ENCODE measurements around the gene MMP15. TPM values are rescaled to one million over a fixed set of nuclear protein-coding genes. Genes with fewer than 3 reads are reported as not detected.
"Not testable (repeated sequence)": the region's sequence is repeated elsewhere in the genome, so short reads cannot be mapped to it uniquely, and the experiment has no call there.

Gene MMP15
- total RNA-seq, 1 donor from 2014 or later = 15.4 TPM

DNA sequence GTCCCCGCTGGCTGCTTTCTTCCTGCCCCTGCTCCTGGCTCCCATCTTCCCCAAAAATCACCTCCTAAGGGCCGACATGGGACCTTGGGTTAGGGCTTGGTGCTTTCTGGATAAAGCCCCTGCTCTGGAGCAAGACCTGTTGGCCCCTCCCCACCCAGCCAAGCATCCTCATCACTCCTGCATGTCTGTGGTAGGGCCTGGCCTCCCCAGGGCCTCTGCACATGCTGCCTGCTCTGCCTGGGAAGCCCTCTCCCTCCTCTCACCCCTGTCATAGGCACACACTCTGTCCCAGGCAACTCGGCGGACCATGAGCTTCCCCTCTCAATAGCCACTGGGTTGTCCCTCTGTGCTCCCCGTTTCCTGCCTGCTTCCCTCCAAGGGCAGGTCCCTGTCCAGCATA lies 68.5 kb downstream of the MMP15 start:
- H3K79me2 ChIP-seq (ENCODE audit: insufficient read depth, low read length) = no peaks in the 10 kb centered on the region
- TF ChIP-seq, protein P1, sequence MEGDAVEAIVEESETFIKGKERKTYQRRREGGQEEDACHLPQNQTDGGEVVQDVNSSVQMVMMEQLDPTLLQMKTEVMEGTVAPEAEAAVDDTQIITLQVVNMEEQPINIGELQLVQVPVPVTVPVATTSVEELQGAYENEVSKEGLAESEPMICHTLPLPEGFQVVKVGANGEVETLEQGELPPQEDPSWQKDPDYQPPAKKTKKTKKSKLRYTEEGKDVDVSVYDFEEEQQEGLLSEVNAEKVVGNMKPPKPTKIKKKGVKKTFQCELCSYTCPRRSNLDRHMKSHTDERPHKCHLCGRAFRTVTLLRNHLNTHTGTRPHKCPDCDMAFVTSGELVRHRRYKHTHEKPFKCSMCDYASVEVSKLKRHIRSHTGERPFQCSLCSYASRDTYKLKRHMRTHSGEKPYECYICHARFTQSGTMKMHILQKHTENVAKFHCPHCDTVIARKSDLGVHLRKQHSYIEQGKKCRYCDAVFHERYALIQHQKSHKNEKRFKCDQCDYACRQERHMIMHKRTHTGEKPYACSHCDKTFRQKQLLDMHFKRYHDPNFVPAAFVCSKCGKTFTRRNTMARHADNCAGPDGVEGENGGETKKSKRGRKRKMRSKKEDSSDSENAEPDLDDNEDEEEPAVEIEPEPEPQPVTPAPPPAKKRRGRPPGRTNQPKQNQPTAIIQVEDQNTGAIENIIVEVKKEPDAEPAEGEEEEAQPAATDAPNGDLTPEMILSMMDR (IDR thresholded peaks at IDR 0.05; ENCODE audit: insufficient read depth, low read depth, low read length) = no peak
- TF ChIP-seq EZH2 (IDR thresholded peaks at IDR 0.05; ENCODE audit: insufficient read depth, low read length) = no peak
- no peaks in the 10 kb centered on the region for H3K27me3 ChIP-seq (ENCODE audit: insufficient read depth, low read length)
- no peak overlapping the region for H3K4me3 Mint-ChIP-seq (ENCODE audit: unreplicated experiment)
- no peaks in the 10 kb centered on the region for H3K9me3 Mint-ChIP-seq (ENCODE audit: unreplicated experiment)
- no peaks in the 10 kb centered on the region for H3K4me1 ChIP-seq (ENCODE audit: insufficient read depth, low read length)
- peaks cover 12% of the 10 kb centered on the region for H3K4me1 Mint-ChIP-seq (ENCODE audit: low read depth, unreplicated experiment)
- H3K27ac ChIP-seq (ENCODE audit: low read depth, low read length) = no peak overlapping the region
- no peaks in the 10 kb centered on the region for H3K36me3 Mint-ChIP-seq (ENCODE audit: low read depth, unreplicated experiment)
- no peaks in the 10 kb centered on the region for H3K36me3 ChIP-seq (ENCODE audit: insufficient read depth, low read length)
- H3K4me2 ChIP-seq (ENCODE audit: low read length) = no peak overlapping the region
- no peak overlapping the region for H3K9ac ChIP-seq (ENCODE audit: low read length)
- peaks cover 22% of the 10 kb centered on the region for H3K27me3 Mint-ChIP-seq (ENCODE audit: low read depth, unreplicated experiment)
- H3K4me3 ChIP-seq (ENCODE audit: insufficient read depth, low read depth, low read length) = no peak overlapping the region
- no peaks in the 10 kb centered on the region for H3K9me3 ChIP-seq (ENCODE audit: insufficient read depth, low read depth, low read length)
- no peak overlapping the region for H3K27ac Mint-ChIP-seq (ENCODE audit: unreplicated experiment)
- no peak overlapping the region for H2AFZ ChIP-seq (ENCODE audit: low read depth, low read length)
- FAIRE-seq (no peak), DNase-seq (ENCODE audit: low read depth) (no peak)
- H4K20me1 ChIP-seq (ENCODE audit: insufficient read depth, low read length) = no peaks in the 10 kb centered on the region

DNA sequence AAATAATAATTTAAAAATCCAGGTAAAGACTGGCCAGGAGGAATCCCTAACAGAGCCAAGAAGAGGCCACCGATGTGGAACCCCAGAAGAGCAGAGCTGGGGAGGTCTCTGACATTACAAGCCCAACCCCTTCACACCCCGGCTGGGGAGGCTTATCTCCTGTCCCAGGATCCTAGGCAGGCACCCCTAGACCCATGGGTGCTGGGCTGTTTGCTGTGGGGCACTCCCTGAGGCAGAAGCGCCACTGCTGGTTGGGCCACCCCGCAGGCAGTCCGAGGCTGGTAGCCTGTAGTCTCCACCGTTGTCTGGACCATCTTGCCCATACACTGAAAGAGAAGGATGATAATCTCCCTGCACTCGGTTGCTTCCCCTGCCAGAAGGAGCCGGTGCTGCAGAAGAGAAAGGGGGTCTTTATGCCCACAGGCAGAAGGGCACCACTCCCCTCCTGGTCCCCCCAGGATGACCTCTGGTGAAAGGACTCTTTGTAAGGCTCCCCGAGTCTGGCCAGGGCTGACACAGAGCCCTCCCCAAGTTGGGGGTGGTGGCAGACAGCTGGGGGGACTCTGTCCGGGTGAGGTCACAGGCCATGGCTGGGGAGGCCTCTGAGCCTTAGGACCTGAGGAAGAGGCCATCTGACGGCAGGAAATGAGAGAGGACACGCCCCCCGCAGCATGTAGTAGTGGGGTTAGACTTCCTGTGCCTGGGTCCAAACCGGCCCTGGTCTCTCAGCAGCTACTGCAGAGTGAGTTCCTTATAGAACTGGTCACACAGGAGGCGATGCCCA lies 69.4 kb downstream of the MMP15 start:
- no peak for DNase-seq (ENCODE audit: low read depth)
- Mint-ChIP-seq H3K36me3 (ENCODE audit: low read depth, unreplicated experiment) (no peaks in the 10 kb centered on the region), H3K4me1 (ENCODE audit: low read depth, unreplicated experiment) (peaks cover 12% of the 10 kb centered on the region), H3K4me3 (ENCODE audit: unreplicated experiment) (no peak overlapping the region), H3K9me3 (ENCODE audit: unreplicated experiment) (no peaks in the 10 kb centered on the region), H3K27me3 (ENCODE audit: low read depth, unreplicated experiment) (peaks cover 22% of the 10 kb centered on the region), H3K27ac (ENCODE audit: unreplicated experiment) (no peak overlapping the region)
- TF ChIP-seq, protein P1 (IDR thresholded peaks at IDR 0.05; ENCODE audit: insufficient read depth, low read depth, low read length) = no peak
- no peak for TF ChIP-seq EZH2 (IDR thresholded peaks at IDR 0.05; ENCODE audit: insufficient read depth, low read length)
- Histone ChIP-seq H3K9me3 (ENCODE audit: insufficient read depth, low read depth, low read length) (no peaks in the 10 kb centered on the region), H3K4me3 (ENCODE audit: insufficient read depth, low read depth, low read length) (no peak overlapping the region), H2AFZ (ENCODE audit: low read depth, low read length) (no peak overlapping the region), H3K27me3 (ENCODE audit: insufficient read depth, low read length) (no peaks in the 10 kb centered on the region), H3K9ac (ENCODE audit: low read length) (no peak overlapping the region), H3K36me3 (ENCODE audit: insufficient read depth, low read length) (no peaks in the 10 kb centered on the region), H3K4me2 (ENCODE audit: low read length) (no peak overlapping the region), H3K79me2 (ENCODE audit: insufficient read depth, low read length) (no peaks in the 10 kb centered on the region), H3K4me1 (ENCODE audit: insufficient read depth, low read length) (no peaks in the 10 kb centered on the region), H4K20me1 (ENCODE audit: insufficient read depth, low read length) (no peaks in the 10 kb centered on the region), H3K27ac (ENCODE audit: low read depth, low read length) (no peak overlapping the region)
- FAIRE-seq = no peak

DNA sequence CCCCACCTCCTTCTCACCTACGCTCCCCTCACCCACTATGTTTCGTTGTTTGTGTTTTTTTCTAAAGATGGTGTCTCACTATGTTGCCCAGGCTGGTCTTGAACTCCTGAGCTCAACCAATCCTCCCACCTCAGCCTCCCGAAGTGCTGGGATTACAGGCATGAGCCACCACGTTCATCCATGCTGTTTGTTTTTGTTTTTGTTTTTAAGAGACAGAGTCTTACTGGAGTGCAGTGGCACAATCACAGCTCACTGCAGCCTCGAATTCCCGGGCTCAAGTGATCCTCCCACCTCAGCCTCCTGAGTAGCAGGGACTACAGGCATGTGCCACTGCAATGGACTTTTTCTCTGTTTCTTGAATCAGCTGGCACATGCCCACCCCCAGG lies 70.0 kb downstream of the MMP15 start:
- not testable (repeated sequence) for H3K27ac ChIP-seq (ENCODE audit: low read depth, low read length); H3K4me3 ChIP-seq (ENCODE audit: insufficient read depth, low read depth, low read length); H3K27ac Mint-ChIP-seq (ENCODE audit: unreplicated experiment); H3K9me3 Mint-ChIP-seq (ENCODE audit: unreplicated experiment); FAIRE-seq; H3K36me3 ChIP-seq (ENCODE audit: insufficient read depth, low read length); H3K9ac ChIP-seq (ENCODE audit: low read length); H3K36me3 Mint-ChIP-seq (ENCODE audit: low read depth, unreplicated experiment); DNase-seq (ENCODE audit: low read depth); H4K20me1 ChIP-seq (ENCODE audit: insufficient read depth, low read length); H3K4me2 ChIP-seq (ENCODE audit: low read length); H3K79me2 ChIP-seq (ENCODE audit: insufficient read depth, low read length); H3K4me1 ChIP-seq (ENCODE audit: insufficient read depth, low read length); H3K4me3 Mint-ChIP-seq (ENCODE audit: unreplicated experiment); H2AFZ ChIP-seq (ENCODE audit: low read depth, low read length); H3K9me3 ChIP-seq (ENCODE audit: insufficient read depth, low read depth, low read length); H3K27me3 ChIP-seq (ENCODE audit: insufficient read depth, low read length)
- peaks cover 22% of the 10 kb centered on the region for H3K27me3 Mint-ChIP-seq (ENCODE audit: low read depth, unreplicated experiment)
- H3K4me1 Mint-ChIP-seq (ENCODE audit: low read depth, unreplicated experiment) = peaks cover 12% of the 10 kb centered on the region

Data from astrocyte (in vitro differentiated cells and primary cell).